ENCODE measurements around the gene RGS3.

RGS3 gene

GRCh38 chr9:113522419-113522818, 58.9 kb downstream of the RGS3 start:
- no peak overlapping the region for H3K4me2 ChIP-seq (ENCODE audit: insufficient read depth, low read length, poor library complexity, severe bottlenecking)
- peaks cover 6 to 9% of the 10 kb centered on the region in 2 donors for H3K4me1 ChIP-seq (ENCODE audit: control insufficient read depth in 2 of 2, insufficient read depth in 1 of 2, low read depth in 1 of 2, low read length in 2 of 2)
- H2BK120ac ChIP-seq (ENCODE audit: low read depth, low read length): peak overlapping the region; percentile 21
- H3K4ac ChIP-seq (ENCODE audit: low read length): no peak overlapping the region
- H2AK5ac ChIP-seq (ENCODE audit: low read depth, low read length): no peak overlapping the region
- H2AFZ ChIP-seq (ENCODE audit: low read length): no peak overlapping the region
- H3K9ac ChIP-seq (ENCODE audit: low read depth, low read length, poor library complexity): no peak overlapping the region
- H4K8ac ChIP-seq (ENCODE audit: low read depth, low read length): no peak overlapping the region
- H3K79me1 ChIP-seq (ENCODE audit: low read depth, low read length): no peaks in the 10 kb centered on the region
- H3K4me3 ChIP-seq (ENCODE audit: low read length in 2 of 2): no peak overlapping the region
- H3K23ac ChIP-seq (ENCODE audit: low read depth, low read length, poor library complexity): peak overlapping the region; percentile 58
- H3K27me3 ChIP-seq (ENCODE audit: control insufficient read depth in 3 of 3, insufficient read depth in 3 of 3, low read depth in 1 of 3, low read length in 3 of 3): no peaks in the 10 kb centered on the region
- no peaks in the 10 kb centered on the region for H3K9me3 ChIP-seq (replicated peaks in 1 of 2; ENCODE audit: control insufficient read depth in 2 of 2, insufficient read depth in 1 of 2, low read depth in 1 of 2, low read length in 2 of 2)
- no peak overlapping the region for H2BK15ac ChIP-seq (ENCODE audit: low read length)
- H2BK5ac ChIP-seq (ENCODE audit: low read length): no peak overlapping the region
- H3K36me3 ChIP-seq (replicated peaks in 1 of 2; ENCODE audit: control insufficient read depth in 2 of 2, insufficient read depth in 2 of 2, low read length in 2 of 2): peaks cover 0 to 13% of the 10 kb centered on the region in 2 donors
- H3K27ac ChIP-seq (replicated peaks; ENCODE audit: low read length): no peak overlapping the region
- DNase-seq (ENCODE audit: low spot score): no peak
- no peak overlapping the region for H2BK12ac ChIP-seq (ENCODE audit: low read length)
- H3K14ac ChIP-seq (ENCODE audit: low read length): no peak overlapping the region
- no peak overlapping the region for H3K18ac ChIP-seq (ENCODE audit: low read length)
- WGBS, 2 donors (ENCODE audit: extremely low coverage in 2 of 2, insufficient read length in 2 of 2, insufficient replicate concordance in 1 of 2): no CpG with 5 or more reads among the region's 1 CpG
- no peak overlapping the region for H4K91ac ChIP-seq (ENCODE audit: low read depth, low read length, poor library complexity)

- H2BK15ac ChIP-seq (ENCODE audit: low read length): no peak overlapping the region
- H3K4ac ChIP-seq (ENCODE audit: low read length): no peak overlapping the region
- H3K14ac ChIP-seq (ENCODE audit: low read length): no peak overlapping the region
- no peak overlapping the region for H3K18ac ChIP-seq (ENCODE audit: low read length)
- H2BK5ac ChIP-seq (ENCODE audit: low read length): no peak overlapping the region
- no peak overlapping the region for H3K9ac ChIP-seq (ENCODE audit: low read depth, low read length, poor library complexity)
- peak overlapping the region; percentile 21 for H2BK120ac ChIP-seq (ENCODE audit: low read depth, low read length)
- no peaks in the 10 kb centered on the region for H3K27me3 ChIP-seq (ENCODE audit: control insufficient read depth in 3 of 3, insufficient read depth in 3 of 3, low read depth in 1 of 3, low read length in 3 of 3)
- no peaks in the 10 kb centered on the region for H3K9me3 ChIP-seq (replicated peaks in 1 of 2; ENCODE audit: control insufficient read depth in 2 of 2, insufficient read depth in 1 of 2, low read depth in 1 of 2, low read length in 2 of 2)
- H3K4me3 ChIP-seq (ENCODE audit: low read length in 2 of 2): no peak overlapping the region
- no CpG with 5 or more reads among the region's 8 CpGs for WGBS, 2 donors (ENCODE audit: extremely low coverage in 2 of 2, insufficient read length in 2 of 2, insufficient replicate concordance in 1 of 2)
- no peak for DNase-seq (ENCODE audit: low spot score)
- H4K8ac ChIP-seq (ENCODE audit: low read depth, low read length): no peak overlapping the region
- H2AFZ ChIP-seq (ENCODE audit: low read length): no peak overlapping the region
- H2BK12ac ChIP-seq (ENCODE audit: low read length): no peak overlapping the region
- peak overlapping the region; percentile 58 for H3K23ac ChIP-seq (ENCODE audit: low read depth, low read length, poor library complexity)
- H3K27ac ChIP-seq (replicated peaks; ENCODE audit: low read length): no peak overlapping the region
- peaks cover 4 to 9% of the 10 kb centered on the region in 2 donors for H3K4me1 ChIP-seq (ENCODE audit: control insufficient read depth in 2 of 2, insufficient read depth in 1 of 2, low read depth in 1 of 2, low read length in 2 of 2)
- H2AK5ac ChIP-seq (ENCODE audit: low read depth, low read length): no peak overlapping the region
- H3K79me1 ChIP-seq (ENCODE audit: low read depth, low read length): no peaks in the 10 kb centered on the region
- no peak overlapping the region for H3K4me2 ChIP-seq (ENCODE audit: insufficient read depth, low read length, poor library complexity, severe bottlenecking)
- peaks cover 0 to 13% of the 10 kb centered on the region in 2 donors for H3K36me3 ChIP-seq (replicated peaks in 1 of 2; ENCODE audit: control insufficient read depth in 2 of 2, insufficient read depth in 2 of 2, low read length in 2 of 2)
- H4K91ac ChIP-seq (ENCODE audit: low read depth, low read length, poor library complexity): no peak overlapping the region
Observed at GRCh38 chr9:113522858-113523257, 59.3 kb downstream of the RGS3 start.

GRCh38 chr9:113523421-113524141, 60.1 kb downstream of the RGS3 start:
- no peak overlapping the region for H3K14ac ChIP-seq (ENCODE audit: low read length)
- no peak overlapping the region for H3K23ac ChIP-seq (ENCODE audit: low read depth, low read length, poor library complexity)
- H3K27me3 ChIP-seq (ENCODE audit: control insufficient read depth in 3 of 3, insufficient read depth in 3 of 3, low read depth in 1 of 3, low read length in 3 of 3): no peaks in the 10 kb centered on the region
- no CpG with 5 or more reads among the region's 19 CpGs for WGBS, 2 donors (ENCODE audit: extremely low coverage in 2 of 2, insufficient read length in 2 of 2, insufficient replicate concordance in 1 of 2)
- H2AFZ ChIP-seq (ENCODE audit: low read length): no peak overlapping the region
- H2BK12ac ChIP-seq (ENCODE audit: low read length): no peak overlapping the region
- H4K8ac ChIP-seq (ENCODE audit: low read depth, low read length): no peak overlapping the region
- H3K9ac ChIP-seq (ENCODE audit: low read depth, low read length, poor library complexity): no peak overlapping the region
- H3K4ac ChIP-seq (ENCODE audit: low read length): no peak overlapping the region
- DNase-seq (ENCODE audit: low spot score): no peak
- no peak overlapping the region for H3K18ac ChIP-seq (ENCODE audit: low read length)
- H3K79me1 ChIP-seq (ENCODE audit: low read depth, low read length): no peaks in the 10 kb centered on the region
- H2AK5ac ChIP-seq (ENCODE audit: low read depth, low read length): no peak overlapping the region
- H3K27ac ChIP-seq (replicated peaks; ENCODE audit: low read length): no peak overlapping the region
- H2BK15ac ChIP-seq (ENCODE audit: low read length): no peak overlapping the region
- no peak overlapping the region for H2BK5ac ChIP-seq (ENCODE audit: low read length)
- no peak overlapping the region for H3K4me3 ChIP-seq (ENCODE audit: low read length in 2 of 2)
- H3K36me3 ChIP-seq (replicated peaks in 1 of 2; ENCODE audit: control insufficient read depth in 2 of 2, insufficient read depth in 2 of 2, low read length in 2 of 2): peaks cover 0 to 9% of the 10 kb centered on the region in 2 donors
- peaks cover 4 to 9% of the 10 kb centered on the region in 2 donors for H3K4me1 ChIP-seq (ENCODE audit: control insufficient read depth in 2 of 2, insufficient read depth in 1 of 2, low read depth in 1 of 2, low read length in 2 of 2)
- H3K9me3 ChIP-seq (replicated peaks in 1 of 2; ENCODE audit: control insufficient read depth in 2 of 2, insufficient read depth in 1 of 2, low read depth in 1 of 2, low read length in 2 of 2): no peaks in the 10 kb centered on the region
- no peak overlapping the region for H2BK120ac ChIP-seq (ENCODE audit: low read depth, low read length)
- H4K91ac ChIP-seq (ENCODE audit: low read depth, low read length, poor library complexity): no peak overlapping the region
- no peak overlapping the region for H3K4me2 ChIP-seq (ENCODE audit: insufficient read depth, low read length, poor library complexity, severe bottlenecking)

- H3K27ac ChIP-seq (replicated peaks; ENCODE audit: low read length): no peak overlapping the region
- no CpG with 5 or more reads among the region's 4 CpGs for WGBS, 2 donors (ENCODE audit: extremely low coverage in 2 of 2, insufficient read length in 2 of 2, insufficient replicate concordance in 1 of 2)
Observed at GRCh38 chr9:113524468-113524867, 60.9 kb downstream of the RGS3 start.

More at GRCh38 chr9:113524468-113524867, 60.9 kb downstream of the RGS3 start:
- H2BK120ac ChIP-seq (ENCODE audit: low read depth, low read length): no peak overlapping the region
- no peak overlapping the region for H3K23ac ChIP-seq (ENCODE audit: low read depth, low read length, poor library complexity)
- peak overlapping the region; percentile 50 for H2BK15ac ChIP-seq (ENCODE audit: low read length)
- no peak overlapping the region for H3K9ac ChIP-seq (ENCODE audit: low read depth, low read length, poor library complexity)
- H3K27me3 ChIP-seq (ENCODE audit: control insufficient read depth in 3 of 3, insufficient read depth in 3 of 3, low read depth in 1 of 3, low read length in 3 of 3): no peaks in the 10 kb centered on the region
- no peak overlapping the region for H3K4ac ChIP-seq (ENCODE audit: low read length)
- H3K4me2 ChIP-seq (ENCODE audit: insufficient read depth, low read length, poor library complexity, severe bottlenecking): no peak overlapping the region
- no peak overlapping the region for H2AFZ ChIP-seq (ENCODE audit: low read length)
- peak overlapping the region; percentile 61 for H3K18ac ChIP-seq (ENCODE audit: low read length)
- H3K4me1 ChIP-seq (ENCODE audit: control insufficient read depth in 2 of 2, insufficient read depth in 1 of 2, low read depth in 1 of 2, low read length in 2 of 2): peaks cover 4 to 7% of the 10 kb centered on the region in 2 donors
- H3K79me1 ChIP-seq (ENCODE audit: low read depth, low read length): no peaks in the 10 kb centered on the region
- H4K8ac ChIP-seq (ENCODE audit: low read depth, low read length): no peak overlapping the region
- H3K4me3 ChIP-seq (ENCODE audit: low read length in 2 of 2): no peak overlapping the region
- no peaks in the 10 kb centered on the region for H3K9me3 ChIP-seq (replicated peaks in 1 of 2; ENCODE audit: control insufficient read depth in 2 of 2, insufficient read depth in 1 of 2, low read depth in 1 of 2, low read length in 2 of 2)
- H2BK12ac ChIP-seq (ENCODE audit: low read length): no peak overlapping the region
- no peak overlapping the region for H4K91ac ChIP-seq (ENCODE audit: low read depth, low read length, poor library complexity)
- no peak for DNase-seq (ENCODE audit: low spot score)
- peaks cover 0 to 9% of the 10 kb centered on the region in 2 donors for H3K36me3 ChIP-seq (replicated peaks in 1 of 2; ENCODE audit: control insufficient read depth in 2 of 2, insufficient read depth in 2 of 2, low read length in 2 of 2)
- H2AK5ac ChIP-seq (ENCODE audit: low read depth, low read length): no peak overlapping the region
- no peak overlapping the region for H3K14ac ChIP-seq (ENCODE audit: low read length)
- H2BK5ac ChIP-seq (ENCODE audit: low read length): peak overlapping the region; percentile 10
